GM21360 (cell line): ENCODE data around the gene ATXN7.

Source experiments
- ATAC-seq: cut with Tn5 transposase; IDR thresholded peaks from one replicate; pipeline ENCODE4 v1.9.1; 2021; ENCODE audit warnings: mild to moderate bottlenecking, moderate library complexity; ENCODE audit not compliant: unreplicated experiment

The ATXN7 gene

GRCh38 chr3:63933459-63933858 lies 69.8 kb downstream of the ATXN7 start:
- peak; percentile 66 for ATAC-seq

DNA sequence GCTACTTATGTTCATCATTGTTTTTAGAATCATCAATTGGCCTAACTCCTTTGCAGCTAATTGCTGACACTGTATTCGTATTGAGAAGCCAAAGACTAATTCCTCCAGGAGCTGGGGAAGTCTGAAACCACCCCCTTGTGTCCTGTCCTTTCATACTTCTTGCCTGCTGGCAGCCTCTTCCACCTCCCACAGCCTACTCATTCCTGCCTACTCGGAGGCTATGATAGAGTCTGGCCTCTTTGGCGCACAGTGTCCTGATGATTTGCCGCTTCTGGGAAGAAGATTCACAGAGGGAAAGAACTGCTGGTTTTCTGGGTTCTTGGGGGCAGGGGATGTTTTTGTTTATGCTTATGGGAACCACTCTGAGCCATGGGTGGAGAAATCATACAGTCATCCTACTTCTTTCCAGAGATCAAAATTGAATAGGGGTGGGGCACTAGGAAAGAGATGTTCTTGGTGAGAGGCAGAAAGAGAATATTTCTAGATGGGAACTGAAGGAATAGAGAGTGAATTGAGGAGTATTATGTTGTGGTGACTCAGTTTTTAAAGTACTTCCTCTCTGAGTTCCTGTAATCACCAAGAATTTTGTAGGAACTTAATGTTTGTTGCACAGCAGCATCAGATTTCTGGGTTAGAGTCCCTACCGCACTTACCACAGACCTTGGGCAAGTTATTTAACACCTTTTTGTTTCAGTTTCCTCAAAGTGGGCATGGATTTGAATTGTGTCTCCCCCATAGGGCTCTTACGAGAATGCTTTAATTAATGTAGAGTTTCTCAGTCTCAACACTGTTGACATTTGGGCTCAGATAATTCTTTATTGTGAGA lies 70.6 kb downstream of the ATXN7 start:
- ATAC-seq, result no peak

GRCh38 chr3:63936925-63937324 lies 73.3 kb downstream of the ATXN7 start:
- ATAC-seq, result no peak

GRCh38 chr3:63937661-63938651 lies 74.3 kb downstream of the ATXN7 start:
- ATAC-seq, result peak; percentile 46

GRCh38 chr3:63940389-63940757 lies 76.7 kb downstream of the ATXN7 start:
- no peak for ATAC-seq

GRCh38 chr3:63942528-63942927 lies 78.9 kb downstream of the ATXN7 start:
- no peak for ATAC-seq

DNA sequence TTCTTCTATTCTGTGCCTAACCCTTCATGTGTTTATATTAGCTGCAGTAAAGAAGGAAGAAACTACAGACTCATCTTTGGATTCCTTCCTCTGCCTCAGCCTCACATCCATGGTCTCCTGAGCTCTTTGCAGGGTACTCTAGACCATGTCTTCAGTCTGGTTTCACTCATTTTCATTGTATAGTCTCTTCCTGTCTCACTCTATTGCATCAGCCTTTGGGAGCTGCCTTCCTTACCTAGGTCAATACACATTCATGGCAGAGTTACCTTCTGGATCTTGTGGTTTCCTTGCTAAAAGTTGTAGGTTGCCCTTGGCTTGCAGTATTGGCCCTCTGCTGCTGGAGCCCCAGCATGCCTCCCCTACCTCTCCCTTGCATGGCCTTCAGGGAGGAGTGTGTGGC lies 80.0 kb downstream of the ATXN7 start:
- ATAC-seq, result no peak

- no peak for ATAC-seq
These were observed 82.0 kb downstream of the ATXN7 start for GRCh38 chr3:63945558-63946096.

- no peak for ATAC-seq
These were observed 83.1 kb downstream of the ATXN7 start for GRCh38 chr3:63946753-63947152.

DNA sequence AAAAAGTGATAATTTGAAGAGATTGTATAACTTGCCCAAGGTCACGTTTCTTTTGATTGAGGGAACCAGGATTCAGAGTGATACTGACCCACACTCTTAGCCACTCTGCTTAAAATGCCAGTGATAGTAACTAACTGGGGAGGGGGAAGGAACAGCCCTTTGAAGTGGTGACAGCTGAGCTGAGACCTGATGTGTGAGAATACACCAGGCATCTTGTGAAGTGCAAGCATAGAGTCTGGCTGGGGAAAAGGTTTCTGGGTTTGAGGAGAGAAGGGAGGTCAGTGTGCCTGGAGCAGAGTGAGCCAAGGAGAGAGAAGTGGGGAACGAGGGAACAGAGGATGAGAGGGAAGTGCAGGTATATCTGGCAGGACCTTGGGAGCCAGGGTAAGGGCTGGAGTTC lies 83.9 kb downstream of the ATXN7 start:
- ATAC-seq, result no peak

DNA sequence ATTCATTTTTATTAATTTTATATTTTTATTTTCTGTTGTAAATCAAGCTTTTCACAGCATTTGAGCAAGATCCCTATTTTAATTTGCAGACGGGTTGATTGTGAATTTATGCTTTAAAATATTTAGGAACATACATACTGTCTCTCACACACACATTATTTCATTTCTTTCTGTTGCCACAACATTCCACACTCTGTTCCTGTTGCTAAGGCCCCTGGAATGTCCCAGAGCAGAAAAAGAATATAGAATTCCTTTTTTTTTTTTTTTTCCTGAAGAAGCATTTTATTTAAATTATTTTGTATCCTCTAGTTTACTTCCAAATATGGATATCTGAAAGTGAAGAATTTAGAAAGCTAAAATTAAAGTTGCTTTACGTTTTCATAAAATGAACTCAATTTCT lies 85.3 kb downstream of the ATXN7 start:
- no peak for ATAC-seq

- ATAC-seq, result no peak
These were observed 87.0 kb downstream of the ATXN7 start for GRCh38 chr3:63950698-63951097.

GRCh38 chr3:63951492-63952247 lies 88.0 kb downstream of the ATXN7 start:
- no peak for ATAC-seq

DNA sequence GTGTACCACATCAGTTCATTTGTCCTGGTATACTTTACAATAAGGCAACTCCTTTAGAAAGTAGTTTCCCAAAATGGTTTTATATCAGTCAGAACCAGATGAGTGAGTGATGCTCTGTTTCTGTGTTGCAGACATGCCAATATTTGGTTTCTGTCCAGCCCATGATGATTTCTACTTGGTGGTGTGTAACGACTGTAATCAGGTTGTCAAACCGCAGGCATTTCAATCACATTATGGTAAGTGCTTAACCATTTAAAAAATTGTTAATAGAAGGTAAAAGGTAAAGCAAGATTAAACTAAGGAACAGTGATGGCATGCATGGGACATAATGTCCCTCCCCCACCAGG lies 88.6 kb downstream of the ATXN7 start:
- ATAC-seq, result no peak

GRCh38 chr3:63954182-63954581 lies 90.5 kb downstream of the ATXN7 start:
- ATAC-seq, result no peak

DNA sequence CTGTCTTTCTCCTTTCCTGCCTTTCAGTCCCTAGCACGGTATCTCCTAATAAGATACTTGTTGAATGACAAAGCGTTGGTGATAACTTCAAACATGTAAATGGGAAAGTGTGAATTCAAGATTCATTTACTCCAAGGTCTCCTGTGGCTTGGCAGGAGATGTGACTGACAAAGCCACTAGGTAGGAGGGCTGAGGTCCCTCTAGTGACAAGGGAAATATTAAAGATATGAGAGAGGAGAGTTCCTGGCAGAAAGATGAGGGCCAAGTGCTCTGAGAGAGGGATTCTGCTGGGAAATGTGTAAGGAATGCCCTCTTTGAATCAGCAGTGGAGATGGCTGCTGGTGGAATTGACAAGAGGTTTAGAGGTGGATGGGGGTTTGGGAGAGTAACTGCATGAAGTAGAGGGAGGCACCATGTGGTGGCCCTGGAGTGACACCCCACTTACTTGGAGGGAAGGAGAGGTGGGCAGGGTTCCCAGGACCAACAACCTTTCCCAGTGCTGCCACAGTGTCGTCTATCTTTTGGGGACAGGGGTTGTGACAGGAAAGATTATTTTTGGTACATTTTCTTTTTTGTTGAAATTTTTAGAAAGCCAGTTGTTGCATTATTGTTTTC lies 91.5 kb downstream of the ATXN7 start:
- ATAC-seq, result no peak

DNA sequence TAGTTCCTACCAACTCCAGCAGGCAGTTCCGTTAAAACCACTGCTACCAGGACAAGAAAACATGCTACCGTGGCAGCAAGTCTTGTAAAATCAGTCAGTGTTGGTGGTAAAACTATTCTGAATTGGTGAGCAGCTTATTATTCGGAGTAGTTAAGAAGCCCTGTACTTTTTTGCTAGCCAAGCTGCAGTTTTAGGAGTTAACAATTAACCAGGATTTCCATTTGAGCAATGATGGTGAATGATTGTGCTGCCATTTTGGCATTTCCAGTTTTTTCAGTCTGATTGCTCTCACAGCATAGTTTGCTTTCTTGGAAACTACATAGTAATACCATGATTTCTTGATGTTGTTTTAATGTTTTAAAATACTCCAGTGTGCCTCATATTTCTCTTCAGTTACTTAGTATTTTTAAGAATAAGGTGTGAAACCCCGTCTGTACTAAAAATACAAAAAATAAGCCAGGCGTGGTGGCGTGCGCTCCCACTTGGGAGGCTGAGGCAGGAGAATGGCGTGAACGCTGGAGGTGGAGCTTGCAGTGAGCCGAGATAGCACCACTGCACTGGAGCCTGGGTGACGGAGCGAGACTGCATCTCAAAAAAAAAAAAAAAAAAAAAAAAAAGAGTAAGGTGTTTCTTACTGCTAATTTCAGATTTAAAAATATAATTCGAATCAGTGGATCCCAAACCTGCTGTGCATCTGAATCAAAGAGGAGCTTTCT lies 92.3 kb downstream of the ATXN7 start:
- no peak for ATAC-seq

GRCh38 chr3:63959146-63959545 lies 95.5 kb downstream of the ATXN7 start:
- no peak for ATAC-seq

GRCh38 chr3:63960048-63960711 lies 96.5 kb downstream of the ATXN7 start:
- no peak for ATAC-seq
